Right renal cortex interstitium (tissue), 3 donors: Measurements from ENCODE around the gene PRKCI. TPM values are rescaled to one million over a fixed set of nuclear protein-coding genes. Genes with fewer than 3 reads are reported as not detected.
"Not testable (repeated sequence)": the region's sequence is repeated elsewhere in the genome, so short reads cannot be mapped to it uniquely, and the experiment has no call there.

Experiments
- DNase-seq, 3 donors: peaks; one replicate each; pipeline ENCODE4 v3.0.0-alpha.2; 2013; ENCODE audit warnings: low read depth in 3 of 3, low spot score in 2 of 3
- polyA plus RNA-seq, 3 donors: library from polyadenylated mRNA; unstranded; fragments of 120-200 nt; gene quantifications; one replicate each; pipeline ENCODE4 v1.2.1, GENCODE V29; 2013; ENCODE audit not compliant: insufficient read length in 3 of 3

Gene PRKCI
- polyA plus RNA-seq, 3 donors = 69.9 to 80.2 (median 70.2) TPM

DNA sequence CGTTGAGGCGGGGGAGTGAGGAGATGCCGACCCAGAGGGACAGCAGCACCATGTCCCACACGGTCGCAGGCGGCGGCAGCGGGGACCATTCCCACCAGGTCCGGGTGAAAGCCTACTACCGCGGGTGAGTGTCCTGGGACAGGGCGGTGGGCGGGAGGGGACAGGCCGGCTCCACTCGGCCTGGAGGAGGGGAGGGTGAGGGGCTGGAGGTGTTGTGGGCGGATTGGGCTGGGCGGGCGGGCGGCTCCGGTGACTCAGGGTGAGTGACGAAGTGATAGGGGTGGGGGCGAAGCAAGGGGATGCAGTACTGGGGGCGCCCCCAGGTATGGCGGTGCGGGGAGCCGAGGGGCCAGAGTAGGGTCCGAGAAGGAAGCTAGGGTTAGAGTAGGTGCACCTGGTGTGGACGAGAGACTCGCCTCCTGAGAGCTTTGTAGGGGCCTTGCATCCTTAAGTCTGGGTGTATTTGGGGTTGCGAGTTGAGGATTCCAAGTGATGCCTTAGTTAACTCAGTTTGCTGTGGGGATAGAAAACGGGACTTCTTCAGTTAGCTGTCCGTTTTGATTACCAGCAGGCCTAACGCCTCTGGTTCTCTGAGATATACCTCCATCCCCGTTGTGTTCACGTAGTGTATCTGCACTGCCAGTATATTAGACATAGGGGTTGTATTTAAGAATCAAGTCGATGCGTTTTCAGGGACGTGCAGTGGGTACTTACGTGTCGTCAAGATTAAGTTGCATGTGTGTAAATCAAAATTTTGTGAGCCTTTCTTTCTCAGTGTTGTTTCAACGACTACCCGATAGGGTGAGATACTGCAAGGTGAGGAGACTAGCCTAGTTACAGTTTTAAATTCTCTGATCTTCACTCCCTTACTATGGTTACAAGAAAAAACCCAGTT lies 670 bp downstream of the PRKCI start:
- peak in 2 of 3 donors; percentile 33 to 36 for DNase-seq

GRCh38 chr3:170225166-170225565 lies 2.9 kb downstream of the PRKCI start:
- no peak for DNase-seq

GRCh38 chr3:170226426-170226960 lies 4.3 kb downstream of the PRKCI start:
- no peak for DNase-seq

GRCh38 chr3:170228093-170228766 lies 6.0 kb downstream of the PRKCI start:
- DNase-seq = no peak

DNA sequence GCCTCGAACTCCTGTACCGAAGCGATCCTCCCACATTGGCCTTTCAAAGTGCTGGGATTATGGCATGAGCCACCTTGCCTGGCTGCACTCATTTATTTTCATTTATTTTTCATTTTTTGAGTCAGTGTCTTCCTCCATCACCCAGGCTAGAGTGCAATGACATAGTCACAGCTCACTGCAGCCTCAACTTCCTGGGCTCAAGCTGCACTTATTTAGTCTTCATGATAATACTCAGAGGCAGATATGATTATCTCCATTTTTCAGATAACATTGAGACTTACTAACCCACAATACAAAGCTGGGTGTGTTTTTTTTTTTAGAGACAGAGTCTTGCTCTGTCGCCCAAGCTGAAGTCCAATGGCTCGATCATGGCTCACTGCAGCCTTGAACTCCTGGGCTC lies 10.0 kb downstream of the PRKCI start:
- no peak for DNase-seq

GRCh38 chr3:170233530-170233929 lies 11.3 kb downstream of the PRKCI start:
- no peak for DNase-seq

DNA sequence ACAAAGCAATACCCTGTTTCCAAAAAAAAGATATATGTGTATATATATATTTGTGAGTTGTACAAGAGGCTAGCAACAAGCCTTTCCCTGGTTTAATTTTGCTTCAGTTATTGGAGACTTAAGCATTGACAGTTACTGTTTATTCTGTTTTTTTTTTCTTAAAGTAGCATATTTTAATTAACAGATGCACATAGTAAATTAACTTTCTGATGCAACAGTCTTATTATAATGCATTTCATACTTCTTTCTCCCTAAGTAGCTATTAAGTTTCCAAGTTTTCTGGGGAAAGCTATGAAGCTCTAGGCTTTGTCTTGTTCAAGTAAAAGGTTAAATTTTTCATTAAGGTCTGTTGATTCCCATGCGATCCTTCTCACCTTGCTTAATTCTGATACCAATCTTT lies 17.9 kb downstream of the PRKCI start:
- DNase-seq = no peak

DNA sequence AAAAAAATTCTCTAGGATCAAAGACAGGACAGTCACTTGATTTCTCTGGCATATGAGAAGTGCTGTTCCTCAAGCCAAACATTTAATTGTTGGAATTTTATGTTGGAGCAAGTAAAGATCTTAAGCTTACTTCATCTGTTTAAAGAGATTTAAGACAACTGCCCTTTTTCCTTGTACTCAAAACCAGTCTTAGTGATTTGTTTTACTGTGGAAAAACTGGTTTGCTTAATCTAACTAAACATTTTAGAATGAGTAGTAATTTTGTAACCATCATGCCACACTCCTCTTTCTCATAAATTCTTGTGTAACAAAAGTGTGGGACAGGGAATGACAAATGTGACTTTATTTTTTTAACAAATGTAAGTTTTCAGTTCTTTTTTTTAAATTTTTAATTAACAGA lies 18.4 kb downstream of the PRKCI start:
- DNase-seq = no peak

DNA sequence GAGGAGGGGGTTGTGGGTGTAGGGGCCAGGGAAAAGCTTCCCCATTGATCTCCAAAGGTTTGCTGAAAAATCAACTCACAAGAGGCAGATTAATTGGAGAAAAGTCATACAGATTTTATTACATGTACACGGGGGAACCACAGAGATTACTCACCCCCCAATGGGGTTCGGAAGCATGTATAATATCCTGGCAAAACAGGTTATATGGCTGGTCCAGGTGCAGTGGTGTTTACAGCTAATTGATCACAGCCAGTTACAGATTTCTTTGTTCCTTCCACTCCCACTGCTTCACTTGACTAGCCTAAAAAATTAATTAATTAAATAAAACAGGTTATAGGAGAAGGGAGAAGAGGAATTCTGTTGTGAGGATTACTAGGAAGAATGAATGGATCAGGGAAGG lies 22.4 kb downstream of the PRKCI start:
- DNase-seq = no peak

DNA sequence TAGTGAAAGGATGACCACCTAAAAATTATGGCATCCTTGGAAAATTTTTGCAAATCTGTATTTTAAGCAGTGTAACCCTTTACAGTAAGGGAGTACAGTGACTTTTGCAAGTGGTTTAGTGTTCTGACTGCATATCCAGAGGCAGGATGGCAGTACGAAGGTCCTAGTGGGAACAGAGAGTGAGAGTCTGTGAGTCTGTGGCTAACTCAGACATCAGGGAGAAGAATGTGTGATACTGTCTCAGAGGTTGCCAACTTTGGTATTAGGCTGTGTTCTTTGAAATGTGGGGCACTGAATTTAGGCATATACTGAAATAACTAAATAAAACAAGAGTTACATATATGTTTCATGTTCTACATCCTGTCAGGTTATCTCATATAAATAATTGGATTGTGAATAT lies 25.7 kb downstream of the PRKCI start:
- no peak for DNase-seq

GRCh38 chr3:170256597-170256996 lies 34.4 kb downstream of the PRKCI start:
- no peak for DNase-seq

- no peak for DNase-seq
These were observed 34.9 kb downstream of the PRKCI start for GRCh38 chr3:170257145-170257544.

DNA sequence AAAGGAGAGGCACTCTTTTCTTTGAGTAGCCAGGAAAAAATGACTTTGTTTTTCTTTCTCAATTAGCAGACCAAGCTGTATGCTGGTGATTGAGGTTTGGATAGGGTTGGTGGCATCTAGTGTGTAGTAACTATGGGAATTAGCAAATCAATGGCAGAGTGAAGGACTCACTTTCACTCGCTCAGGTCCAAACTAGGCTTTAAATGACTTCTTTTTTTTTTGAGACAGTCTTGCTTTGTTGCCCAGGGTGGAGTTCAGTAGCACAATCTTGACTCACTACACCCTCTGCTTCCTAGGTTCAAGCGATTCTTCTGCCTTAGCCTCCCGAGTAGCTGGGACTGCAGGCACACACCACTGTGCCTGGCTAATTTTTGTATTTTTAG lies 35.9 kb downstream of the PRKCI start:
- no peak for DNase-seq

DNA sequence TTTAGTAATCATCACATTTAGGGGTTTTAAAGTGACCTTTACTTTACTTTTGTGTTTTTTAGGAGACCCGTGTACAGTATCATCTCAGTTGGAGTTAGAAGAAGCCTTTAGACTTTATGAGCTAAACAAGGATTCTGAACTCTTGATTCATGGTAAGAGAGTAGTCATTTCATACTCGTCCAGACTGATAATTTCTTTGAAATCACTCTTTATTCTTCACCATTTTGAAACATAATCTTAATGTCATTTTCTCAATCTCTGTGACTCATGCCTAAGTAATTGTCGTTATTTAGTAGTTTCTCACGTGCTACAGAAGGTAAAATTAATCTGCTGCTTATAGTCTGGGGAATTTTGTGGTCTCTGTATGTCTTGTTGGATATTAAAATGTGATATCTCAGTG lies 37.7 kb downstream of the PRKCI start:
- DNase-seq = no peak

DNA sequence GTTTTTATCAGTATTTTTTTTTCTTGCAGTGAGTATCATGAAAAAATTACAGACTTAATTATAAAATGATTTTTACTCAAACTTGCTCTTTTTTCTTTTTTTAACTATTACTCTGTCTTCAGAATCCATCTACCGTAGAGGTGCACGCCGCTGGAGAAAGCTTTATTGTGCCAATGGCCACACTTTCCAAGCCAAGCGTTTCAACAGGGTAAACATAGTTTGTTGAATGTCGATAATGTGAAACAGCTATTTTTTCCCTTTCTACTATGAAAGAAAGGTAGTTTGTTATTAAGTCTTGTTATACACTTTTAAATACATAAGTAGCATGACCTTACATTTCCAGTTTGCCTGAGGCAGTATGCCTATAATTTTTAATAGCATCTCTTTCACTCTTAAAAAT lies 45.6 kb downstream of the PRKCI start:
- DNase-seq = no peak

GRCh38 chr3:170269673-170270254 lies 47.5 kb downstream of the PRKCI start:
- not testable (repeated sequence) for DNase-seq

- no peak for DNase-seq
These were observed 48.2 kb downstream of the PRKCI start for GRCh38 chr3:170270282-170270881.

- no peak for DNase-seq
These were observed 52.4 kb downstream of the PRKCI start for GRCh38 chr3:170274641-170275040.

DNA sequence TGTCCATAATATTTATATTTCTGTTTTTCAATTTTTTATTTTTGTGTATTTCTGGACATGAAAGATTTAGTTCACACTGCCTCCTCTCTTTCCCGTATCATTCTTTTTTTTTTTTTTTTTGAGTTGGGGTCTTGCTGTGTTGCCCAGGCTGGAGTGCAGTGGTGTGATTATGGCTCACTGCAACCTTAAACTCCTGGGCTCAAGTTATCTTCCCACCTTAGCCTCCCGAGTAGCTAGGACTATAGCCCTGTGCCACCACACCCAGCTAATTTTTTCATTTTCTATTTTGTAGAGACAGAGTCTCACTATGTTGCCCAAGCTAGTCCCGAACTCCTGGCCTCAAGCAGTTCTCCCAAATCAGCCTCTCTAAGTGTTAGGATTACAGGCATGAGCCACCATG lies 53.6 kb downstream of the PRKCI start:
- DNase-seq = no peak

DNA sequence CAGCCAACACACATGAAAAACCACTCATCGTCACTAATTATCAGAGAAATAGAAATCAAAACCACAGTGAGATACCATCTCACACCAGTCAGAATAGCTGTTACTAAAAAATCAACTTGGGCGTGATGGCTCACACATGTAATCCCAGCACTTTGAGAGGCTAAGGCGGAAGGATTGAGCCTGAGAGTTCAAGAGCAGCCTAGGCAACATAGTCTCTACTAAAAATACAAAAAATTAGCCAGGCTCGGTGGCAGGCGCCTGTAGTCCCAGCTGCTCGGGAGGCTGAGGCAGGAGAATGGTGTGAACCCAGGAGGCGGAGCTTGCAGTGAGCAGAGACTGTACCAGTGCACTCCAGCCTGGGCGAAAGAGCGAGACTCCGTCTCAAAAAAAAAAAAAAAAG lies 55.1 kb downstream of the PRKCI start:
- not testable (repeated sequence) for DNase-seq
